Mammary epithelial cell (primary cell): ENCODE results near the gene ARHGEF9.

Source experiments
- CTCF ChIP-seq, 2 donors: IDR thresholded peaks in 1 of 2; conservative IDR thresholded peaks in 1 of 2; 2 replicates each; pipeline ENCODE4 v1.5.1; 2011 to 2012; ENCODE audit warnings: inconsistent platforms in 2 of 2, low read length in 2 of 2, mild to moderate bottlenecking in 2 of 2, control low read depth in 1 of 2, low read depth in 1 of 2; ENCODE audit not compliant: insufficient read depth in 1 of 2; ENCODE audit errors: extremely low read depth in 1 of 2
- EZH2 ChIP-seq: IDR thresholded peaks from 2 replicates; pipeline ENCODE4 v1.6.1; 2012; ENCODE audit warnings: low read length, inconsistent platforms, borderline replicate concordance

- TF ChIP-seq CTCF (conservative IDR thresholded peaks at IDR 0.05 in 1 of 2, IDR thresholded peaks at IDR 0.05 in 1 of 2; ENCODE audit: extremely low read depth in 1 of 2, insufficient read depth in 1 of 2, low read depth in 1 of 2, low read length in 2 of 2): no peak
- TF ChIP-seq EZH2: no peak
Measured at GRCh38 chrX:63744850-63745394, 40.1 kb downstream of the ARHGEF9 start.
